Peyer's patch (tissue), 4 donors: ENCODE data around the gene ABCC8.

Experiments used
- POLR2A ChIP-seq, 2 donors: fragments of 450-650 bp; IDR thresholded peaks; one replicate each; pipeline ENCODE4 v1.5.1; 2017; ENCODE audit warnings: antibody characterized with exemption in 2 of 2, mild to moderate bottlenecking in 2 of 2, moderate library complexity in 2 of 2
- TF ChIP-seq, protein P1 (sequence below), 6 experiments: fragments of 450-650 bp in 4 of 6; fragments of 200-600 bp in 2 of 6; sonication (generic) in 1 of 6; IDR thresholded peaks; one replicate each; pipeline ENCODE4 v1.5.1; 2017 to 2019; ENCODE audit warnings: antibody characterized with exemption in 6 of 6, mild to moderate bottlenecking in 3 of 6, moderate library complexity in 1 of 6

DNA sequence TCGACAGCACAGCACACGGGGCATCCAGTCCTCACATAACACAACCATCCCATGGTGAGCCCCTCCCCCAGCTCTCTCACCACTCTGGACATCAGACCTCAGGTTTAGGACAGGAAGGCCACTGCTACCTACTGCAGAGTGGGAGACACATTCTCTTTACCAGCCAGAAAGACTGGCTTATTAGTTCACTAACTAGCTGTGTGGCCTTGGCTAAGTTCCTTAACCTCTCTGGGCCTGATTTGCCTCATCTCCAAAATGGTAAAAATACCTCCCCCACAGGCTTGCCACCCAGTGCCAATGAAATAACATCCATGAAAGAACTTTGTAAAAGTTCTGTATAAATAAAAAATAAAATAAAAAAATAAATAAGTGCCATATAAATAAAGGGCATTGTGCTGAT lies 35.5 kb upstream of the ABCC8 start:
- TF ChIP-seq, protein P1, sequence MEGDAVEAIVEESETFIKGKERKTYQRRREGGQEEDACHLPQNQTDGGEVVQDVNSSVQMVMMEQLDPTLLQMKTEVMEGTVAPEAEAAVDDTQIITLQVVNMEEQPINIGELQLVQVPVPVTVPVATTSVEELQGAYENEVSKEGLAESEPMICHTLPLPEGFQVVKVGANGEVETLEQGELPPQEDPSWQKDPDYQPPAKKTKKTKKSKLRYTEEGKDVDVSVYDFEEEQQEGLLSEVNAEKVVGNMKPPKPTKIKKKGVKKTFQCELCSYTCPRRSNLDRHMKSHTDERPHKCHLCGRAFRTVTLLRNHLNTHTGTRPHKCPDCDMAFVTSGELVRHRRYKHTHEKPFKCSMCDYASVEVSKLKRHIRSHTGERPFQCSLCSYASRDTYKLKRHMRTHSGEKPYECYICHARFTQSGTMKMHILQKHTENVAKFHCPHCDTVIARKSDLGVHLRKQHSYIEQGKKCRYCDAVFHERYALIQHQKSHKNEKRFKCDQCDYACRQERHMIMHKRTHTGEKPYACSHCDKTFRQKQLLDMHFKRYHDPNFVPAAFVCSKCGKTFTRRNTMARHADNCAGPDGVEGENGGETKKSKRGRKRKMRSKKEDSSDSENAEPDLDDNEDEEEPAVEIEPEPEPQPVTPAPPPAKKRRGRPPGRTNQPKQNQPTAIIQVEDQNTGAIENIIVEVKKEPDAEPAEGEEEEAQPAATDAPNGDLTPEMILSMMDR (IDR thresholded peaks at IDR 0.05), result no peak
- no peak for TF ChIP-seq POLR2A (IDR thresholded peaks at IDR 0.05)
